AG10803 (cell line): Measurements from ENCODE around the gene MYLK2.

Source experiments
- DNase-seq: peaks from one replicate; pipeline ENCODE4 v3.0.0; 2010; ENCODE audit warnings: low read depth
- H3K4me3 ChIP-seq: 2 replicates; pipeline ENCODE4 v1.5.1; 2011; ENCODE audit warnings: mild to moderate bottlenecking, low read length, control low read depth
- CTCF ChIP-seq: conservative IDR thresholded peaks from 2 replicates; pipeline ENCODE4 v1.5.1; 2011; ENCODE audit warnings: mild to moderate bottlenecking, low read length, control low read depth, inconsistent platforms

MYLK2 gene

DNA sequence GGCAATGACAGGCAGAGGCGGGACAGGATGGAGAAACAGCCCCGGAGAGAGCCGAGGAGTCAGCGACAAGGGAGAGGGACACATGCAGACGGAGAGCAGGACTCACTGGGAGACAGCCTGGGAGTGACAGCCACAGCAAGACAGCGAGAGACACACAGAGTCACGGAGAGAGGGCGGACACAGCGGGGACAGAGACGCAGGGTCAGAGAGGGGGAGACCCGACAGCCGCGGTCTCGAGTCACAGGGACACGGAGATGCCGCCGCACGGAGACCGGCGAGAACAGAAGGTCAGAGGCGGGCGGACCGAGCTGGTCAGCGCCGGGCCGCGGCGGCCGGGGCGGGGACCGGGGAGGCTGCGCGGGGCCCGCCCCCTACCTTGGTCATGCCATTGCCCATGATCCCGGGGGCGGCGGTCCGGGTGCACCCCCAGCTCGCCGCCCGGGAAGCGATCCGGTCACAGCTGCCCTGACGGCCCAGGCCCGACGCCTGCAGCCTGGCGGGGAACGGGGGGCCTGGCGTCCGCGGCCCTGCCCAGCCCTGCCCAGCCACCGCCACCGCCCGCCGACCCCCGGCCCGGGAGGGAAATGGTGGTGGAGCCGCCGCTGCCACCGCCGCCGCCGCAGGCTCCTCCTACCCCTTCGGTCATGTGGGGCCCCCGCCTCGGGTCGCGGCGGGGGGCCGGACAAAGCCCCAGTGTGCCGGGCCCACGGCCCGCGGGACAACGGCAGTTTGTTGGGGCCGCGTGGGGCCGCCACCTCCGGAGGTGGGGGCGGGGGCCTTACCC is 51.0 kb downstream of the MYLK2 start, which contains the start of the genes DUSP15 and TTLL9:
DUSP15 (minus strand) TSS at position 586 of the 784 bp plus-strand sequence; CDS start at position 396, 190 bp downstream.
TTLL9 (plus strand) TSS at position 693 of the 784 bp plus-strand sequence. CDS start 493 bp downstream, outside the sequence.
- no peak for TF ChIP-seq CTCF
- DNase-seq = no peak
- H3K4me3 ChIP-seq = peak within 1 kb of the TSS; percentile 50

DNA sequence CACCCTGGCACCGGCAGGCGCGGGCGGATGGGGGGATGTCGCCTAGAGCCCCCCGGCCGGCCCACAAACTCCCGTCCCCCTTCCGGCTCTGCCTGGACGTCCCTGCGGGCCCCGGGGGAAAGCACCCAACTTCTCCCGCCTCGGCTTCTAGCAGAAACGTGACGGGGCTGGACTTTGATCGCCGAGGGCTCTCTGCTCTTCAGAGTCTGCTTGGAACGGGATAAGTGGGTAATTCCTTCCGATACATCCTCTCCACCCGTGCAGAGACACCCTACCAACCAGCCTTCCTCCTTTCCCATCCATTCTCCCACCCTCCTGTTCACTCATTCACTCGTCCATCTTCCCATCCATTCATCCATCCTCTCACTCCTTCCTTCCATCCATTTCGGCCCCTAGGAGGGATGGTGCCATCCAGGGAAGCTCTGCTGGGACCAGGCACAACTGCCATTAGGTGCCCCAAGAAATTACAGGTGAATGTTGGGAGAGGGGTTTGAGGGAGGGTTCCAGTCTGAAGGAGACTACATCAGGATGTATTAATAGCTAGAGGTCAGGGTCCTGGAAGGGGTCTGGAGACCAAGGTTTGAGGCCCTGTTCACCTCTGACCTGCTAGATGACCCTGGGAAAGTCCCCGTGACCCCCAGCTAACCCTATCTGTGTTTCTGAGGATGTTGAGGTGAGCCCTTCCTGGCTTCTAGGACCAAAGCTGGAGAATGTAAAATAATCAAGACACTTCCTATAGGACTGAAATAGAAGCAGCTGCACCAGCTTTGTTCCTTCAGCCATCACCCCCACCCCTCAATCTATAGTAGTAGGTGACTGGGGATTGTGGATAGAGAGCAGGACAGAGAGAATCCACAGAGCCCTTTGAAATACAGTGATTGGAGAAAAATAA is 51.8 kb downstream of the MYLK2 start:
- H3K4me3 ChIP-seq = no peak overlapping the region
- no peak for TF ChIP-seq CTCF
- DNase-seq = no peak

GRCh38 chr20:31871618-31871954 is 52.4 kb downstream of the MYLK2 start:
- TF ChIP-seq CTCF = no peak
- H3K4me3 ChIP-seq = no peak overlapping the region
- DNase-seq = no peak

DNA sequence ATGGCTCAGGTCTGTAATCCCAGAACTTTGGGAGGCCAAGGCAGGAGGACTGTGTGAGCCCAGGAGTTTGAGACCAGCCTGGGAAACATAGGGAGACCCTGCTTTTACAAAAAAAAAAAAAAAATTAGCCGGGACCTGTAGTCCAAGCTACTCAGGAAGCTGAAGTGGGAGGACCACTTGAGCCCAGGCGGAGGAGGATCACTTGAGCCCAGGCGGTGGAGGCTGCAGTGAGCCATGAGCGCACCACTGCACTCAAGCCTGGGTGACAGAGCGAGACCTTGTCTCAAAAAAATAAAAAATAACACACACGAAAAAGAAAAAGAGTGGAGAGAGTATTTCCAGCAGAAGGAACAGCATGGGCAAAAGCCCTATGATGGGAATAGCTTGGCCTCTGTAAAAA is 53.2 kb downstream of the MYLK2 start:
- DNase-seq = no peak
- no peak overlapping the region for H3K4me3 ChIP-seq
- no peak for TF ChIP-seq CTCF

DNA sequence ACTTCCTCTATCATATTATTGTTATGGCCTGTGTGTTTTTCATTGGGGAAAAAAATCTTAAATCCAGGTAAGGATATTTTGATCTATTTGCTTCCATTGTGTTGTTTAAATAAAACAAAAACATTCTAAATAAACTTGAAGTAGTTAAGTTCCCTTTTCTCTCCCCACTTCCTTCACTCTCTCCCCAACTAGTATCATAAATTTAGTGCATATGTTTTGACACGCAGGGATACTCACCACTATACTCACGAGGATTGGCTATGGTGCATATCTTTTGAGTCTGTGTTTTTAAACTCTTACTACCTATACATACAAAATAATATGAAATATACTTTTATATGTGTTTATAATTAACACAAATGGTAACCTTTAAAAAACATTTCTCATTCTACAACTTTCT is 56.5 kb downstream of the MYLK2 start:
- H3K4me3 ChIP-seq = no peak overlapping the region
- TF ChIP-seq CTCF = no peak
- DNase-seq = no peak

DNA sequence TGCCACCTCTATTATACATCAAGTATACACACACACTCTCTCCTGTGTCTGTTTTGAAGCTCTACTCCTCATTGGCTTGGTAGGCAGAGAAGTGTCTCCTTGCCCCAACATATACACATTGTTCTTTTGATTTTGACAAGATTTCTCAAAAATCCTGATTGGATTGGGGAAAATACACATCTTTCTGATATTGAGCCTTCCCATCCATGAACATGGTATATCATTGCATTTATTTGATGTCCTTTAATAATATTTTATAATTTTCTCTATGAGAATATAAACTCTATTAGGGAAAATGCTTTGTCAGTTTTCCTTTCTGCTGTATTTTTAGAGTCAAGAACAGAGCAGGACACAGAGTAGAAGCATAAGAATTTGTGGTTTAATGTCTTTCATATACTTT is 58.5 kb downstream of the MYLK2 start:
- no peak overlapping the region for H3K4me3 ChIP-seq
- no peak for TF ChIP-seq CTCF
- no peak for DNase-seq
